Liver (tissue), 9 donors: ENCODE data around the gene ENTPD3. TPM values are rescaled to one million over a fixed set of nuclear protein-coding genes. Genes with fewer than 3 reads are reported as not detected.

ENCODE experiments used
- DNase-seq: peaks from one replicate; pipeline ENCODE4 v3.0.0-alpha.2; 2017; ENCODE audit warnings: low spot score
- H3K27ac ChIP-seq, 2 donors: one replicate each; pipeline ENCODE4 v1.7.0; 2013; ENCODE audit warnings: inconsistent platforms in 2 of 2, low read length in 2 of 2, control low read depth in 1 of 2, low read depth in 1 of 2, mild to moderate bottlenecking in 1 of 2
- H3K27me3 ChIP-seq, 4 donors: one replicate each; pipeline versions ENCODE4 v1.6.1 to v1.7.0; 2013; ENCODE audit warnings: low read length in 3 of 4, inconsistent platforms in 1 of 4, mild to moderate bottlenecking in 1 of 4, moderate library complexity in 1 of 4; ENCODE audit not compliant: control insufficient read depth in 4 of 4, insufficient read depth in 4 of 4
- H3K36me3 ChIP-seq, 4 donors: one replicate each; pipeline versions ENCODE4 v1.6.1 to v1.7.0; 2013; ENCODE audit warnings: low read length in 3 of 4, mild to moderate bottlenecking in 3 of 4, low read depth in 1 of 4, moderate library complexity in 1 of 4; ENCODE audit not compliant: control insufficient read depth in 4 of 4, insufficient read depth in 3 of 4
- H3K4me1 ChIP-seq, 4 donors: one replicate each; pipeline versions ENCODE4 v1.6.1 to v1.7.0; 2013; ENCODE audit warnings: low read length in 3 of 4, mild to moderate bottlenecking in 3 of 4, moderate library complexity in 1 of 4; ENCODE audit not compliant: control insufficient read depth in 4 of 4, insufficient read depth in 4 of 4
- H3K4me3 ChIP-seq, 3 donors: one replicate each; pipeline versions ENCODE4 v1.6.1 to v1.7.0; 2013; ENCODE audit warnings: low read length in 3 of 3, control low read depth in 1 of 3, low read depth in 1 of 3, mild to moderate bottlenecking in 1 of 3
- H3K9ac ChIP-seq, 2 donors: one replicate each; pipeline ENCODE4 v1.7.0; 2013; ENCODE audit warnings: low read length in 2 of 2, mild to moderate bottlenecking in 2 of 2, moderate library complexity in 2 of 2, control low read depth in 1 of 2, low read depth in 1 of 2
- H3K9me3 ChIP-seq, 4 donors: one replicate each; pipeline versions ENCODE4 v1.6.1 to v1.7.0; 2013; ENCODE audit warnings: low read length in 3 of 4; ENCODE audit not compliant: control insufficient read depth in 4 of 4
- FOXA1 ChIP-seq: IDR thresholded peaks from 2 replicates; pipeline ENCODE4 v1.6.1; 2016; ENCODE audit warnings: antibody characterized with exemption
- FOXA2 ChIP-seq: IDR thresholded peaks from 2 replicates; pipeline ENCODE4 v1.6.1; 2016; ENCODE audit warnings: antibody characterized with exemption
- GABPA ChIP-seq, 2 donors: IDR thresholded peaks in 1 of 2; conservative IDR thresholded peaks in 1 of 2; 2 replicates each; pipeline ENCODE4 v1.6.1; 2016; ENCODE audit warnings: antibody characterized with exemption in 2 of 2, mild to moderate bottlenecking in 1 of 2, moderate library complexity in 1 of 2
- HNF4A ChIP-seq, 2 donors: conservative IDR thresholded peaks; 2 replicates each; pipeline ENCODE4 v1.6.1; 2016; ENCODE audit warnings: antibody characterized with exemption in 2 of 2, mild to moderate bottlenecking in 2 of 2
- JUND ChIP-seq, 2 donors: IDR thresholded peaks; 2 replicates each; pipeline ENCODE4 v1.6.1; 2016; ENCODE audit warnings: antibody characterized with exemption in 2 of 2
- NR2F2 ChIP-seq: IDR thresholded peaks from 2 replicates; pipeline ENCODE4 v1.6.1; 2016; ENCODE audit warnings: antibody characterized with exemption
- RAD21 ChIP-seq, 2 donors: IDR thresholded peaks; 2 replicates each; pipeline ENCODE4 v1.6.1; 2016; ENCODE audit warnings: antibody characterized with exemption in 2 of 2, mild to moderate bottlenecking in 2 of 2
- RXRA ChIP-seq, 2 donors: IDR thresholded peaks; 2 replicates each; pipeline ENCODE4 v1.6.1; 2017 to 2018; ENCODE audit warnings: antibody characterized with exemption in 2 of 2, mild to moderate bottlenecking in 1 of 2
- SP1 ChIP-seq: IDR thresholded peaks from 2 replicates; pipeline ENCODE4 v1.6.1; 2018; ENCODE audit warnings: antibody characterized with exemption, mild to moderate bottlenecking
- TAF1 ChIP-seq: conservative IDR thresholded peaks from 2 replicates; pipeline ENCODE4 v1.6.1; 2016; ENCODE audit warnings: antibody characterized with exemption, mild to moderate bottlenecking
- YY1 ChIP-seq: IDR thresholded peaks from 2 replicates; pipeline ENCODE4 v1.6.1; 2016; ENCODE audit warnings: antibody characterized with exemption, mild to moderate bottlenecking
- WGBS: extraction: QIAGEN DNeasy Blood & Tissue Kit; methylation state at CpG from one replicate; pipeline ENCODE4 v1.1.7; 2013; 5-methylcytosine and 5-hydroxymethylcytosine counted together
- polyA plus RNA-seq, 2 donors: library from polyadenylated mRNA; stranded (reverse) in 1 of 2; unstranded in 1 of 2; fragments of 200-250 nt in 1 of 2; fragments of >200 nt in 1 of 2; fragmentation: Nextera tagmentation in 1 of 2; extraction: Ambion mirVana in 1 of 2; gene quantifications; one replicate each; pipeline versions ENCODE4 v1.2.1 to v1.2.3, GENCODE V29; 2013 to 2015
- total RNA-seq, 2 donors: library from RNA; depleted of rRNA; stranded (reverse); fragments of >200 nt; gene quantifications; one replicate each; pipeline ENCODE4 v1.2.3, GENCODE V29; 2014
- TF ChIP-seq, protein P1 (sequence below): IDR thresholded peaks from 2 replicates; pipeline ENCODE4 v1.6.1; 2016; ENCODE audit warnings: antibody characterized with exemption
- TF ChIP-seq, protein P2 (sequence below): IDR thresholded peaks from 2 replicates; pipeline ENCODE4 v1.6.1; 2016; ENCODE audit warnings: antibody characterized with exemption
- TF ChIP-seq, protein P3 (sequence below): IDR thresholded peaks from 2 replicates; pipeline ENCODE4 v1.6.1; 2016; ENCODE audit warnings: antibody characterized with exemption, mild to moderate bottlenecking
- TF ChIP-seq, protein P4 (sequence below): fragments of 150-350 bp; IDR thresholded peaks from 2 replicates; pipeline ENCODE4 v1.5.1; 2017; ENCODE audit warnings: improper control_type of control experiment, low read depth, low read length; ENCODE audit not compliant: missing input control
- TF ChIP-seq, protein P5 (sequence below): IDR thresholded peaks from 2 replicates; pipeline ENCODE4 v1.6.1; 2016; ENCODE audit warnings: antibody characterized with exemption
- donor health status: healthy.
- donor health status: healthy.
- donor health status: healthy.
- donor health status: healthy.
- donor health status: healthy.

ENTPD3 gene
- total and polyA plus RNA-seq, 4 donors, result 0.08 TPM; not detected in 3

DNA sequence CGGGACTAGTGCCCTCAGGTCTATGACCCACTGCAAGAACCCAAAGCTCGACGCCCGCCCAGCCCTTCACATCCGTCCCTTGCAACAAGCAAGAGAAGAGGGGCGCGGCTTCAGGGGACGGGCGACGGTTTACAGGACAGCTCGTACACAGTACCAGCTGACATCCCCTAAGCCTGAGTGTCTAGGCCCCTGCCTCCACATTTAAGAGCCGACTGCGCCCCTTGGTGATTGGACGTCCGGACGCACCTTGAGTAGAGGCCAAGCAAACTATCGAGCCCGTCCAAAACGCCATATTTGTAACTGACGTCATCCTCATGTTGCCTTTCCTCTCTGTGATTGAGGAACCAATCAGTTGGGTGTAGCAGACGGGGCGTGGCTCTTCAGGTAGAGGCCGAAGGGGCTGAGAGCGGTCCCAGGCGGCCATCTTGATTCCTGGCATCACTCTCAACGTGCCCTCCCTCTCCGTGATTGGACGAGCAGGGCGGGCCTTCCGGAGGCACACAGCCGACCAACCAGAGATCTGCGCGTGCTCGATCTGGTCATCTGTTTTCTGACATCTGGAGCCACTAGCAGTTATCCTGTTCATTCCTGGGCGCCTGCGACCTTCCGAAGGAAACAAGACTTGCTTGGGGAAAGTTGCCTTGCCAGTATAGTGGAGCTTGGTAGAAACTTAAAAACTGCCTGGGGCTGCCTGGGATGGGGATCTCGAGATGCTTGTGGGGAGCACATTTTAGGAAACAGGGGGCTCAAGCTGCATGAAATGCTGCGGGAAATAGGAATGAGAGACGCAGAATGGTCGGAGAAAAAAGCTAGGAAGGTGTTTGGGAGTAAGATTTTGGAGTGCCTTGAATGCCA, 66.1 kb downstream of the ENTPD3 start:
- under 1% methylated on average over 41 of the region's 41 CpGs for WGBS
- peaks cover 0 to 36% (median 17%) of the 10 kb centered on the region in 4 donors for H3K4me1 ChIP-seq
- peak overlapping the region; percentile 78 to 98 for H3K27ac ChIP-seq
- H3K9me3 ChIP-seq, result no peaks in the 10 kb centered on the region
- H3K9ac ChIP-seq, result peak overlapping the region; percentile 75 to 87
- peaks cover 0 to 2% (median 0%) of the 10 kb centered on the region in 4 donors for H3K36me3 ChIP-seq
- DNase-seq, result peak; percentile 93
- H3K4me3 ChIP-seq, result peak overlapping the region; percentile 57 to 86 (median 63)
- no peaks in the 10 kb centered on the region for H3K27me3 ChIP-seq
- peak in 1 of 2 donors; percentile 83 for TF ChIP-seq GABPA (IDR thresholded peaks at IDR 0.05 in 1 of 2, conservative IDR thresholded peaks at IDR 0.05 in 1 of 2)
- TF ChIP-seq, protein P1, sequence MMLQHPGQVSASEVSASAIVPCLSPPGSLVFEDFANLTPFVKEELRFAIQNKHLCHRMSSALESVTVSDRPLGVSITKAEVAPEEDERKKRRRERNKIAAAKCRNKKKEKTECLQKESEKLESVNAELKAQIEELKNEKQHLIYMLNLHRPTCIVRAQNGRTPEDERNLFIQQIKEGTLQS, result peak; percentile 71
- TF ChIP-seq, protein P2, sequence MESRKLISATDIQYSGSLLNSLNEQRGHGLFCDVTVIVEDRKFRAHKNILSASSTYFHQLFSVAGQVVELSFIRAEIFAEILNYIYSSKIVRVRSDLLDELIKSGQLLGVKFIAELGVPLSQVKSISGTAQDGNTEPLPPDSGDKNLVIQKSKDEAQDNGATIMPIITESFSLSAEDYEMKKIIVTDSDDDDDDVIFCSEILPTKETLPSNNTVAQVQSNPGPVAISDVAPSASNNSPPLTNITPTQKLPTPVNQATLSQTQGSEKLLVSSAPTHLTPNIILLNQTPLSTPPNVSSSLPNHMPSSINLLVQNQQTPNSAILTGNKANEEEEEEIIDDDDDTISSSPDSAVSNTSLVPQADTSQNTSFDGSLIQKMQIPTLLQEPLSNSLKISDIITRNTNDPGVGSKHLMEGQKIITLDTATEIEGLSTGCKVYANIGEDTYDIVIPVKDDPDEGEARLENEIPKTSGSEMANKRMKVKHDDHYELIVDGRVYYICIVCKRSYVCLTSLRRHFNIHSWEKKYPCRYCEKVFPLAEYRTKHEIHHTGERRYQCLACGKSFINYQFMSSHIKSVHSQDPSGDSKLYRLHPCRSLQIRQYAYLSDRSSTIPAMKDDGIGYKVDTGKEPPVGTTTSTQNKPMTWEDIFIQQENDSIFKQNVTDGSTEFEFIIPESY, result peak; percentile 43
- no peak for TF ChIP-seq FOXA1
- TF ChIP-seq, protein P3, sequence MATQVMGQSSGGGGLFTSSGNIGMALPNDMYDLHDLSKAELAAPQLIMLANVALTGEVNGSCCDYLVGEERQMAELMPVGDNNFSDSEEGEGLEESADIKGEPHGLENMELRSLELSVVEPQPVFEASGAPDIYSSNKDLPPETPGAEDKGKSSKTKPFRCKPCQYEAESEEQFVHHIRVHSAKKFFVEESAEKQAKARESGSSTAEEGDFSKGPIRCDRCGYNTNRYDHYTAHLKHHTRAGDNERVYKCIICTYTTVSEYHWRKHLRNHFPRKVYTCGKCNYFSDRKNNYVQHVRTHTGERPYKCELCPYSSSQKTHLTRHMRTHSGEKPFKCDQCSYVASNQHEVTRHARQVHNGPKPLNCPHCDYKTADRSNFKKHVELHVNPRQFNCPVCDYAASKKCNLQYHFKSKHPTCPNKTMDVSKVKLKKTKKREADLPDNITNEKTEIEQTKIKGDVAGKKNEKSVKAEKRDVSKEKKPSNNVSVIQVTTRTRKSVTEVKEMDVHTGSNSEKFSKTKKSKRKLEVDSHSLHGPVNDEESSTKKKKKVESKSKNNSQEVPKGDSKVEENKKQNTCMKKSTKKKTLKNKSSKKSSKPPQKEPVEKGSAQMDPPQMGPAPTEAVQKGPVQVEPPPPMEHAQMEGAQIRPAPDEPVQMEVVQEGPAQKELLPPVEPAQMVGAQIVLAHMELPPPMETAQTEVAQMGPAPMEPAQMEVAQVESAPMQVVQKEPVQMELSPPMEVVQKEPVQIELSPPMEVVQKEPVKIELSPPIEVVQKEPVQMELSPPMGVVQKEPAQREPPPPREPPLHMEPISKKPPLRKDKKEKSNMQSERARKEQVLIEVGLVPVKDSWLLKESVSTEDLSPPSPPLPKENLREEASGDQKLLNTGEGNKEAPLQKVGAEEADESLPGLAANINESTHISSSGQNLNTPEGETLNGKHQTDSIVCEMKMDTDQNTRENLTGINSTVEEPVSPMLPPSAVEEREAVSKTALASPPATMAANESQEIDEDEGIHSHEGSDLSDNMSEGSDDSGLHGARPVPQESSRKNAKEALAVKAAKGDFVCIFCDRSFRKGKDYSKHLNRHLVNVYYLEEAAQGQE, result peak; percentile 90
- peak; percentile 100 for TF ChIP-seq YY1
- peak; percentile 88 to 93 for TF ChIP-seq RXRA (IDR thresholded peaks at IDR 0.05)
- TF ChIP-seq, protein P4, sequence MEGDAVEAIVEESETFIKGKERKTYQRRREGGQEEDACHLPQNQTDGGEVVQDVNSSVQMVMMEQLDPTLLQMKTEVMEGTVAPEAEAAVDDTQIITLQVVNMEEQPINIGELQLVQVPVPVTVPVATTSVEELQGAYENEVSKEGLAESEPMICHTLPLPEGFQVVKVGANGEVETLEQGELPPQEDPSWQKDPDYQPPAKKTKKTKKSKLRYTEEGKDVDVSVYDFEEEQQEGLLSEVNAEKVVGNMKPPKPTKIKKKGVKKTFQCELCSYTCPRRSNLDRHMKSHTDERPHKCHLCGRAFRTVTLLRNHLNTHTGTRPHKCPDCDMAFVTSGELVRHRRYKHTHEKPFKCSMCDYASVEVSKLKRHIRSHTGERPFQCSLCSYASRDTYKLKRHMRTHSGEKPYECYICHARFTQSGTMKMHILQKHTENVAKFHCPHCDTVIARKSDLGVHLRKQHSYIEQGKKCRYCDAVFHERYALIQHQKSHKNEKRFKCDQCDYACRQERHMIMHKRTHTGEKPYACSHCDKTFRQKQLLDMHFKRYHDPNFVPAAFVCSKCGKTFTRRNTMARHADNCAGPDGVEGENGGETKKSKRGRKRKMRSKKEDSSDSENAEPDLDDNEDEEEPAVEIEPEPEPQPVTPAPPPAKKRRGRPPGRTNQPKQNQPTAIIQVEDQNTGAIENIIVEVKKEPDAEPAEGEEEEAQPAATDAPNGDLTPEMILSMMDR, result no peak
- TF ChIP-seq TAF1, result peak; percentile 95
- TF ChIP-seq SP1, result peak; percentile 85
- TF ChIP-seq RAD21 (IDR thresholded peaks at IDR 0.05), result peak in 1 of 2 donors; percentile 22
- TF ChIP-seq FOXA2, result no peak
- peak; percentile 78 to 92 for TF ChIP-seq JUND (IDR thresholded peaks at IDR 0.05)
- TF ChIP-seq, protein P5, sequence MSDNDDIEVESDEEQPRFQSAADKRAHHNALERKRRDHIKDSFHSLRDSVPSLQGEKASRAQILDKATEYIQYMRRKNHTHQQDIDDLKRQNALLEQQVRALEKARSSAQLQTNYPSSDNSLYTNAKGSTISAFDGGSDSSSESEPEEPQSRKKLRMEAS, result peak; percentile 72
- no peak for TF ChIP-seq NR2F2
- peak in 1 of 2 donors; percentile 39 for TF ChIP-seq HNF4A (conservative IDR thresholded peaks at IDR 0.05)
